Cardiac muscle cell (in vitro differentiated cells and primary cell): ENCODE measurements around the gene AGAP1. TPM values are rescaled to one million over a fixed set of nuclear protein-coding genes. Genes with fewer than 3 reads are reported as not detected.

Source experiments
- DNase-seq, 2 donors: peaks; one replicate each; pipeline versions ENCODE4 v3.0.0 to v3.0.0-alpha.2; 2010 to 2017; ENCODE audit warnings: low read depth in 1 of 2, low spot score in 1 of 2
- H3K27ac ChIP-seq: fragments of 200-600 bp; sonication (generic); 2 replicates; pipeline ENCODE4 v1.5.1; 2016
- H3K27me3 ChIP-seq: fragments of 200-600 bp; sonication (generic); 2 replicates; pipeline ENCODE4 v1.6.0; 2016; ENCODE audit warnings: control low read depth
- H3K36me3 ChIP-seq: fragments of 200-600 bp; sonication (generic); 2 replicates; pipeline ENCODE4 v1.5.1; 2016; ENCODE audit warnings: control low read depth
- H3K4me1 ChIP-seq: fragments of 200-600 bp; sonication (generic); 2 replicates; pipeline ENCODE4 v1.8.1; 2017; ENCODE audit warnings: low read depth, mild to moderate bottlenecking, mixed run types
- H3K4me3 ChIP-seq: fragments of 200-600 bp; sonication (generic); 2 replicates; pipeline ENCODE4 v1.5.1; 2016; ENCODE audit warnings: mild to moderate bottlenecking
- H3K9me3 ChIP-seq: fragments of 200-600 bp; sonication (generic); 2 replicates; pipeline ENCODE4 v1.5.1; 2017; ENCODE audit warnings: low read depth, mild to moderate bottlenecking, control low read depth
- CTCF ChIP-seq: IDR thresholded peaks from 2 replicates; pipeline ENCODE4 v1.5.1; 2012; ENCODE audit warnings: low read depth, mild to moderate bottlenecking, low read length
- polyA plus RNA-seq: library from polyadenylated mRNA; unstranded; fragments of >200 nt; fragmentation: Nextera tagmentation; extraction: Ambion mirVana; gene quantifications from 2 replicates; pipeline ENCODE4 v1.2.1, GENCODE V29; 2016
- total RNA-seq: library from RNA; depleted of rRNA; stranded (reverse); fragments of >200 nt; gene quantifications from 2 replicates; pipeline ENCODE4 v1.2.3, GENCODE V29; 2016

Gene AGAP1
- total and polyA plus RNA-seq, 2 experiments from 2014 or later, result 8.6 to 38.2 TPM

DNA sequence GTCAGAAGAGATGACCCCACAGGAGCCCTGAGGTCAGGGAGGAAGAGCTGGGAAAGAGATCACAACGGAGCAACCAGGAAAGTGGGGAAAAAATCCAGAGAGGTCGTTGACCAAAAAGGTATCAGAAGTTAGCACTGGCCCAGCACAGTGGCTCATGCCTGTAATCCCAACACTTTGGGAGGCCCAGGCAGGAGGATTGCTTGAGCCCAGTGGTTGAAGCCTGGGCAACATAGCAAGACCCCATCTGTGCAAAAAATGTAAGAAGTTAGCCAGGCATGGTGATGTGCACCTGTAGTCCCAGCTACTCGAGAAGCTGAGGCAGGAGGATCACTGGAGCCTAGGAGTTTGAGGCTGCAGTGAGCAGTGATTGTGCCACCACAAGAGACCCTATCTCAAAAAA is 552.9 kb downstream of the AGAP1 start:
- TF ChIP-seq CTCF, result no peak
- Histone ChIP-seq H3K9me3 (no peaks in the 10 kb centered on the region), H3K4me3 (no peak overlapping the region), H3K27ac (no peak overlapping the region), H3K4me1 (no peaks in the 10 kb centered on the region), H3K27me3 (no peaks in the 10 kb centered on the region), H3K36me3 (peaks cover 2% of the 10 kb centered on the region)
- no peak for DNase-seq

GRCh38 chr2:236047176-236047575 is 553.3 kb downstream of the AGAP1 start:
- DNase-seq, result no peak
- H3K9me3 ChIP-seq, result no peaks in the 10 kb centered on the region
- H3K27ac ChIP-seq, result no peak overlapping the region
- no peak overlapping the region for H3K4me3 ChIP-seq
- H3K4me1 ChIP-seq, result no peaks in the 10 kb centered on the region
- no peaks in the 10 kb centered on the region for H3K27me3 ChIP-seq
- no peak for TF ChIP-seq CTCF
- H3K36me3 ChIP-seq, result peaks cover 2% of the 10 kb centered on the region

DNA sequence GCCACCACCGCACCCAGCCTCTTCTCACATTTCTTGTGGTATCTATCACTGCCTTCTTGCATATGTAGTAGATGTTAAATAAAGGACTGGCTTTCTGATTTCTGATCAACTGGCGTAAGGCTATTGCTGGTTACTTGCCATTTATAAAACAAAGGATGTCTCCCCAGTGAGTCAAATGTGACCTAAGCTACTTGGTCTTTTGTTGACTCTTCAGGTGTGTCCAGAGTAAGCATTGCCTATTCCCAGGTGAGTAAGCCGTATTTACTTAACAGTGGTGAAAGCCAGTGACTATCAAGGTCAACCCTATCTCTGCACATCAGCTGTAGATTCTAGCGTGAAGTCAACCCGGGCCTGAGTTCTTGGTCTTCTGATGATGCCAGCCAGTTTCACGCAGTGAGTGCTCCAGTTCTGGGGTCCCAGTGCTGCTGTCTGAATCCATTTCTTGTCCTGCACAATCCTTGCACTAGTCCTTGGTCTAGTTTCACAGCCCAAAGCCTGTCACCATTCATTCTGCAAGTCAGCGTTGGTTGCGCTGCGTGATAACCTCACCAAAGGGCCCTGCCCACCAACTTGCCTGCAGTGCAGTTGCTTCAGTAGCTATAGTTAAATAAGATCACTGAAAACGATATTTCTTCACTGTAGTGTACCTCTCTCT is 554.2 kb downstream of the AGAP1 start:
- TF ChIP-seq CTCF, result no peak
- DNase-seq, result no peak
- H3K4me1 ChIP-seq, result no peaks in the 10 kb centered on the region

DNA sequence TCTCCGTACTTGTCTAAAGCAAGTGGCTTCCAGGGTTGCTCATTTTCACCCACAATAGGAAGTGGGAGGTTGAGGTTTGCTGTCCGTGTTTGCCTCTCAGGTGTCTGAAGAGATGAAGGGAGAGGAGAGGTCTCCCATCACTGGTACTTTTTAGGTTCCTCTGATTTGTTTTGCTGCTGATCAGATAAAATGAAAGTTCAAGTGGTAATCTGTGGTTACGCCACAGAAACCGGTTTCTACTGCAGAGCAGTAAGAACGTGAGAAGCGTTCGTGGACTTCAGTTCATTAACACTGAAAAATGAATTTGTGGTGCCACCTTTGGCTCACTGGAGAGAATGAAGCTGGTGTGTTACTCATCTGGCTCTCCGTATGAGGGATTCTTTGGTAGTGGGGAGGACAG is 556.1 kb downstream of the AGAP1 start:
- Histone ChIP-seq H3K4me3 (no peak overlapping the region), H3K36me3 (peaks cover 2% of the 10 kb centered on the region), H3K27ac (no peak overlapping the region), H3K9me3 (no peaks in the 10 kb centered on the region), H3K4me1 (no peaks in the 10 kb centered on the region), H3K27me3 (no peaks in the 10 kb centered on the region)
- DNase-seq, result no peak
- no peak for TF ChIP-seq CTCF

More for the DNA sequence above, 554.2 kb downstream of the AGAP1 start:
- Histone ChIP-seq H3K27ac (no peak overlapping the region), H3K36me3 (peaks cover 2% of the 10 kb centered on the region), H3K27me3 (no peaks in the 10 kb centered on the region), H3K9me3 (no peaks in the 10 kb centered on the region), H3K4me3 (no peak overlapping the region)

- Histone ChIP-seq H3K27me3 (no peaks in the 10 kb centered on the region), H3K9me3 (no peaks in the 10 kb centered on the region), H3K4me1 (no peaks in the 10 kb centered on the region), H3K4me3 (no peak overlapping the region), H3K36me3 (peaks cover 2% of the 10 kb centered on the region), H3K27ac (no peak overlapping the region)
- DNase-seq, result no peak
- TF ChIP-seq CTCF, result no peak
Measured at GRCh38 chr2:236051351-236051750, 557.5 kb downstream of the AGAP1 start.
